HepG2 (cell line): Measurements from ENCODE around the gene APLP1. TPM values are rescaled to one million over a fixed set of nuclear protein-coding genes. Genes with fewer than 3 reads are reported as not detected.

Experiments
- AKAP8 ChIP-seq: sonication (generic); formaldehyde crosslinking; IDR thresholded peaks from 2 replicates; pipeline ENCODE4 v1.5.1; 2020; ENCODE audit warnings: mild to moderate bottlenecking, missing genetic modification reagents
- ATF6 ChIP-seq: sonication (generic); formaldehyde crosslinking; conservative IDR thresholded peaks from 2 replicates; pipeline ENCODE4 v1.4.0; 2020; ENCODE audit warnings: missing genetic modification reagents
- BATF2 ChIP-seq: sonication (generic); formaldehyde crosslinking; IDR thresholded peaks from 2 replicates; pipeline ENCODE4 v1.8.0; 2022; ENCODE audit warnings: mild to moderate bottlenecking, missing genetic modification reagents, moderate library complexity
- CAMTA2 ChIP-seq: sonication (generic); formaldehyde crosslinking; IDR thresholded peaks from 2 replicates; pipeline ENCODE4 v1.4.0; 2020; ENCODE audit warnings: mild to moderate bottlenecking, missing genetic modification reagents, borderline replicate concordance
- CBX2 ChIP-seq, 2 experiments: fragments of 200-600 bp in 1 of 2; sonication (generic); formaldehyde crosslinking in 1 of 2; IDR thresholded peaks; 2 replicates each; pipeline versions ENCODE4 v1.7.0 to v1.8.1; 2018 to 2022; ENCODE audit warnings: low read depth in 2 of 2, low read length in 1 of 2, mild to moderate bottlenecking in 1 of 2, missing genetic modification reagents in 1 of 2
- DPF2 ChIP-seq: sonication (generic); formaldehyde crosslinking; IDR thresholded peaks from 2 replicates; pipeline ENCODE4 v1.4.0; 2020; ENCODE audit warnings: mild to moderate bottlenecking, low read depth, missing genetic modification reagents, borderline replicate concordance
- FOSL1 ChIP-seq: sonication (generic); formaldehyde crosslinking; IDR thresholded peaks from 2 replicates; pipeline ENCODE4 v1.9.0; 2021; ENCODE audit warnings: missing genetic modification reagents, borderline replicate concordance
- FOXO1 ChIP-seq: sonication (generic); formaldehyde crosslinking; IDR thresholded peaks from 2 replicates; pipeline ENCODE4 v1.4.0; 2020; ENCODE audit warnings: missing genetic modification reagents
- HNRNPL ChIP-seq: fragments of 200-400 bp; formaldehyde crosslinking; IDR thresholded peaks from 2 replicates; pipeline ENCODE4 v1.6.1; 2017; ENCODE audit warnings: mild to moderate bottlenecking, low read depth, low read length
- KLF6 ChIP-seq: IDR thresholded peaks from 2 replicates; pipeline ENCODE4 v1.8.0; 2016; ENCODE audit warnings: missing biosample characterization, missing genetic modification reagents
- MYNN ChIP-seq: sonication (generic); formaldehyde crosslinking; IDR thresholded peaks from 2 replicates; pipeline ENCODE4 v1.4.0; 2020; ENCODE audit warnings: mild to moderate bottlenecking, low read depth, missing genetic modification reagents
- NCOA2 ChIP-seq: sonication (generic); formaldehyde crosslinking; IDR thresholded peaks from 2 replicates; pipeline ENCODE4 v1.8.0; 2022; ENCODE audit warnings: inconsistent platforms
- TFDP1 ChIP-seq: IDR thresholded peaks from 2 replicates; pipeline ENCODE4 v1.6.1; 2016; ENCODE audit warnings: missing compliant biosample characterization, missing genetic modification reagents, borderline replicate concordance
- TSC22D2 ChIP-seq: sonication (generic); formaldehyde crosslinking; IDR thresholded peaks from 2 replicates; pipeline ENCODE4 v1.5.1; 2020; ENCODE audit warnings: missing genetic modification reagents, mild to moderate bottlenecking, borderline replicate concordance
- XBP1 ChIP-seq: sonication (generic); formaldehyde crosslinking; IDR thresholded peaks from 2 replicates; pipeline ENCODE4 v1.5.0; 2020; ENCODE audit warnings: missing genetic modification reagents
- ZNF282 ChIP-seq: fragments of 450-650 bp; IDR thresholded peaks from 2 replicates; pipeline ENCODE4 v1.6.1; 2018; ENCODE audit not compliant: partially characterized antibody
- ZNF3 ChIP-seq: IDR thresholded peaks from 2 replicates; pipeline ENCODE4 v1.7.0; 2017; ENCODE audit warnings: inconsistent platforms
- ZNF326 ChIP-seq: sonication (generic); formaldehyde crosslinking; IDR thresholded peaks from 2 replicates; pipeline ENCODE4 v1.4.0; 2020; ENCODE audit warnings: missing genetic modification reagents, borderline replicate concordance
- ZNF510 ChIP-seq: sonication (generic); formaldehyde crosslinking; IDR thresholded peaks from 2 replicates; pipeline ENCODE4 v1.4.0; 2020; ENCODE audit warnings: low read depth, mild to moderate bottlenecking, missing genetic modification reagents
- ZNF574 ChIP-seq: sonication (generic); formaldehyde crosslinking; IDR thresholded peaks from 2 replicates; pipeline ENCODE4 v1.4.0; 2020; ENCODE audit warnings: missing genetic modification reagents
- ZNF710 ChIP-seq: sonication (generic); formaldehyde crosslinking; IDR thresholded peaks from 2 replicates; pipeline ENCODE4 v1.5.0; 2020; ENCODE audit warnings: mild to moderate bottlenecking, missing genetic modification reagents, borderline replicate concordance
- polyA plus RNA-seq, 8 experiments: library from polyadenylated mRNA; depleted of rRNA in 3 of 8; stranded (reverse) in 7 of 8; unstranded in 1 of 8; fragments of >200 nt; fragmentation: Illumina TruSeq in 4 of 8; extraction: Trizol in 4 of 8; gene quantifications; 2 replicates each; pipeline versions ENCODE4 v1.2.1 to v1.2.3, GENCODE V29; 2011 to 2016; ENCODE audit warnings: low read depth in 4 of 8, missing spikeins in 1 of 8, mixed read lengths in 1 of 8; ENCODE audit not compliant: insufficient read depth in 1 of 8
- total RNA-seq, 5 experiments: library from RNA; depleted of rRNA; stranded (reverse); fragments of >200 nt; fragmentation: Illumina TruSeq; extraction: Trizol; gene quantifications; 2 replicates each; pipeline ENCODE4 v1.2.3, GENCODE V29; 2016; ENCODE audit warnings: low read depth in 1 of 5

APLP1 gene
- total and polyA plus RNA-seq, 2 of the 13 experiments (the other 11 are each of a cell fraction or from before 2014, with no cell fraction given): 2.0 to 2.9 TPM

- TF ChIP-seq BATF2 (CRISPR knock-in tag): peak; percentile 77; the same call in 1 of the 2 replicates
- TF ChIP-seq ZNF282: no peak
- TF ChIP-seq ZNF574 (CRISPR knock-in tag): peak; percentile 85
- TF ChIP-seq ATF6 (CRISPR knock-in tag): peak; percentile 99
- peak; percentile 99 for TF ChIP-seq TSC22D2 (CRISPR knock-in tag)
- TF ChIP-seq MYNN: peak; percentile 95; the same call in 1 of the 2 replicates
- TF ChIP-seq HNRNPL: no peak
- TF ChIP-seq FOXO1 (CRISPR knock-in tag): peak; percentile 57; the same call in 1 of the 2 replicates
- TF ChIP-seq DPF2 (CRISPR knock-in tag): no peak
- 0 out of 2 replicates have a peak, but pooled peaks have one; percentile 57 for TF ChIP-seq ZNF510 (CRISPR knock-in tag)
- TF ChIP-seq CBX2 (IDR thresholded peaks at IDR 0.05; ENCODE audit: low read depth, low read length): no peak
- no peak for TF ChIP-seq CBX2 (CRISPR knock-in tag; IDR thresholded peaks at IDR 0.05; ENCODE audit: low read depth)
- TF ChIP-seq NCOA2 (CRISPR knock-in tag): peak; percentile 84
- peak; percentile 100 for TF ChIP-seq KLF6 (CRISPR knock-in tag)
- TF ChIP-seq FOSL1 (CRISPR knock-in tag): no peak
- peak; percentile 96 for TF ChIP-seq XBP1 (CRISPR knock-in tag)
- peak; percentile 51; the same call in 1 of the 2 replicates for TF ChIP-seq TFDP1 (CRISPR knock-in tag)
- TF ChIP-seq ZNF3 (CRISPR knock-in tag): peak; percentile 78; the same call in 1 of the 2 replicates
- peak; percentile 86; the same call in 1 of the 2 replicates for TF ChIP-seq CAMTA2 (CRISPR knock-in tag)
- TF ChIP-seq ZNF710 (CRISPR knock-in tag): 0 out of 2 replicates have a peak, but pooled peaks have one; percentile 43
- TF ChIP-seq ZNF326 (CRISPR knock-in tag): no peak
- 0 out of 2 replicates have a peak, but pooled peaks have one; percentile 34 for TF ChIP-seq AKAP8
Measured at GRCh38 chr19:35828692-35829301, 39.6 kb upstream of the APLP1 start (continued).
